Heart right ventricle (tissue), 16 donors: ENCODE results near the gene SMIM38. TPM values are rescaled to one million over a fixed set of nuclear protein-coding genes. Genes with fewer than 3 reads are reported as not detected.

Source experiments
- ATAC-seq, 8 donors: fragments of 200-7000 bp; cut with Tn5 transposase; one replicate each; pipeline ENCODE4 v1.9.1; 2020; ENCODE audit warnings: mild to moderate bottlenecking in 8 of 8, moderate library complexity in 8 of 8, moderate number of reproducible peaks in 1 of 8
- DNase-seq, 2 donors: peaks; one replicate each; pipeline ENCODE4 v3.0.0-alpha.2; 2020
- H3K27ac ChIP-seq, 10 donors: fragments of 200-600 bp; sonication (generic) in 2 of 10; one replicate each; pipeline versions ENCODE4 v1.5.0 to v1.8.0; 2020 to 2022; ENCODE audit warnings: mild to moderate bottlenecking in 3 of 10
- H3K27me3 ChIP-seq, 7 donors: fragments of 200-600 bp; one replicate each; pipeline ENCODE4 v1.8.0; 2021 to 2022; ENCODE audit warnings: mild to moderate bottlenecking in 2 of 7
- H3K36me3 ChIP-seq, 9 donors: fragments of 200-600 bp; sonication (generic) in 1 of 9; one replicate each; pipeline versions ENCODE4 v1.5.0 to v1.8.0; 2020 to 2022; ENCODE audit warnings: mild to moderate bottlenecking in 2 of 9
- H3K4me1 ChIP-seq, 9 donors: fragments of 200-600 bp; sonication (generic) in 1 of 9; one replicate each; pipeline versions ENCODE4 v1.5.0 to v1.8.0; 2020 to 2022; ENCODE audit warnings: mild to moderate bottlenecking in 4 of 9
- H3K4me3 ChIP-seq, 10 donors: fragments of 200-600 bp; sonication (generic) in 2 of 10; one replicate each; pipeline versions ENCODE4 v1.5.0 to v1.8.0; 2020 to 2022; ENCODE audit warnings: mild to moderate bottlenecking in 7 of 10, moderate library complexity in 2 of 10
- H3K9me3 ChIP-seq, 11 donors: fragments of 200-600 bp in 10 of 11; sonication (generic) in 2 of 11; one replicate each; pipeline versions ENCODE4 v1.5.0 to v1.8.0; 2013 to 2022; ENCODE audit warnings: mild to moderate bottlenecking in 2 of 11, control low read depth in 1 of 11, moderate library complexity in 1 of 11
- WGBS, 2 donors: extraction: QIAGEN DNeasy Blood & Tissue Kit; methylation state at CpG; one replicate each; pipeline ENCODE4 v1.1.7; 2013; ENCODE audit warnings: inconsistent platforms in 1 of 2; 5-methylcytosine and 5-hydroxymethylcytosine counted together
- intact Hi-C, 10 donors: fragments of 100-400 bp; cut with DNase I; formaldehyde crosslinking; loops; one replicate each; pipeline versions ENCODE4 v1.11.1 to v1.14.2; 2022
- polyA plus RNA-seq, 2 donors: library from polyadenylated mRNA; stranded (reverse); fragments of 200-250 nt; gene quantifications; one replicate each; pipeline ENCODE4 v1.2.3, GENCODE V29; 2013
- total RNA-seq, 10 donors: library from RNA; stranded (reverse); fragmentation: NEBNext Ultra II Directional in 3 of 10; extraction: Animal tissue kit (Norgen Biotek cat#: 25700) in 3 of 10; gene quantifications; one replicate each; pipeline versions ENCODE4 v1.2.1 to v1.2.4, GENCODE V29; 2021 to 2023
- TF ChIP-seq, protein P1 (sequence below), 9 donors: fragments of 200-600 bp; sonication (generic) in 2 of 9; IDR thresholded peaks; one replicate each; pipeline versions ENCODE4 v1.5.0 to v1.8.0; 2021 to 2022; ENCODE audit warnings: antibody characterized with exemption in 9 of 9, mild to moderate bottlenecking in 5 of 9, moderate library complexity in 1 of 9
- donor health status: Arrhythmogenic right ventricular cardiomyopathy.
- donor health status: ischemic (EF 13 %, LVEDD 7.1; RV severe dilation, severe dysfunction).
- donor health status: healthy with polysubstance abuse.
- donor health status: DM: no; HTN: yes; CAD: no.
- donor health status: DM: no; HTN: no; CAD: no.
- donor health status: ischemic (EF 25% LVEDD 6.9; RV normal size, moderate dysfunction).
- donor health status: ischemic (EF 25% LVEDD 5.7; RV mildly dilated, moderate dysfunction).
- donor health status: healthy.
- donor health status: DM: yes; HTN: yes; CAD: no.
- donor health status: Ischemic cardiomyopathy.
- donor health status: ischemic (EF 35%, LVEDD 5.7; RV mildly dilated, moderate dysfunction).
- donor health status: nonischemic (EF 11% LVEDD 7.7; RV severe dilation, severe dysfunction).
- donor health status: DM: yes; HTN: yes; CAD: no.
- donor health status: PGD.
- donor health status: ischemic (EF 29% LVEDD 5.4; RV normal size, mild dysfunction).
- donor health status: nonischemic (EF 23%, LVEDD 6.1; RV moderate dilation, normal function).

SMIM38 gene
- total and polyA plus RNA-seq, 12 donors, result 0.07 to 0.56 (median 0.18) TPM; not detected in 1

DNA sequence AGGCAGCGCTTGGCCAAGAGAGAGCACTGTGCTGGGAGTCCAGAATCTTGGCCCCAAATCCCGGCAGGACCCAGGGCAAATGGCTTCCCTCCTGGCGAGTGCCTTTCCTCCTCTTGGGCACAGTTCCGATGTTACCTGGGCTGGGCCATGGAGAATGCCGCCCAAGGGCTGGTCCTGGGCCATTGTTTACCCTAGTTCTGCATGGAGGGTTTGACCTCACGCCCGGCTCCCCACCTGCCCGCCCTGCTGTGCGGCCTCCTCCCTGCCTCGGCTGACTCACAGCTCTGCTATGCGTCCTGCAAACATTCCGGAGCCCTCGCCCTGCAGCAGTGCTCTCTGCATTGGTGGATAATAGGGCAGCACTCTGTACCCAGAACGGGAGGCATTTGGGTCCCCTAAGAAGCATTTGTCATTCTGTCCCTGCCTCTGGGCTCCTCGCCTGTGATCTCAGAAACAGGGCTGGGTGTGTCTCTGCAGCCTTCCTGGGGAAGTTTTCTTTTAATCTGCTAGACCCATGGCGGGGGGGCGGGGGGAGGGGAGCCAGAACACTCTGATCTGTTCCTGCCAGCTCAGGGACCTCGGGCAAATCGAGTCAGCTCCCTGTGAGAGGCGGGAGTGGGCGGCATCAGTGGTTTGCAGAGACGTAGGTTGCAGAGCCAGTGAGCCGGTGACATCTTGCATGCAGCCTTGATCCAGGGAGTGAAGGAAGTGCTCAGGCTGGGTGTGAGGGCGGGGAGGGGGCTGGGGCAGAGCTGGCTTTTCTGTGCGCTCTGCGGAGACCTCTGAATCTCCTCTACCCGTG lies 32.9 kb upstream of the SMIM38 start:
- ATAC-seq, result peak; percentile 72 to 93 (median 90)
- peak overlapping the region in 9 of 10 donors; percentile 11 to 85 (median 71) for H3K27ac ChIP-seq
- peaks cover 12 to 35% (median 22%) of the 10 kb centered on the region in 9 donors for H3K4me1 ChIP-seq
- peak overlapping the region in 3 of 10 donors; percentile 10 to 24 (median 18) for H3K4me3 ChIP-seq
- DNase-seq, result peak; percentile 66 to 71
- intact Hi-C loops, result loop anchor here in 5 of 10 donors (5.0 to 10.0 kb wide), 3 partner anchors 132 to 519 kb away; partner anchors contain the start of genes CCND1 (in 3 of the 5) and MYEOV (in 2 of the 5)
- TF ChIP-seq, protein P1, sequence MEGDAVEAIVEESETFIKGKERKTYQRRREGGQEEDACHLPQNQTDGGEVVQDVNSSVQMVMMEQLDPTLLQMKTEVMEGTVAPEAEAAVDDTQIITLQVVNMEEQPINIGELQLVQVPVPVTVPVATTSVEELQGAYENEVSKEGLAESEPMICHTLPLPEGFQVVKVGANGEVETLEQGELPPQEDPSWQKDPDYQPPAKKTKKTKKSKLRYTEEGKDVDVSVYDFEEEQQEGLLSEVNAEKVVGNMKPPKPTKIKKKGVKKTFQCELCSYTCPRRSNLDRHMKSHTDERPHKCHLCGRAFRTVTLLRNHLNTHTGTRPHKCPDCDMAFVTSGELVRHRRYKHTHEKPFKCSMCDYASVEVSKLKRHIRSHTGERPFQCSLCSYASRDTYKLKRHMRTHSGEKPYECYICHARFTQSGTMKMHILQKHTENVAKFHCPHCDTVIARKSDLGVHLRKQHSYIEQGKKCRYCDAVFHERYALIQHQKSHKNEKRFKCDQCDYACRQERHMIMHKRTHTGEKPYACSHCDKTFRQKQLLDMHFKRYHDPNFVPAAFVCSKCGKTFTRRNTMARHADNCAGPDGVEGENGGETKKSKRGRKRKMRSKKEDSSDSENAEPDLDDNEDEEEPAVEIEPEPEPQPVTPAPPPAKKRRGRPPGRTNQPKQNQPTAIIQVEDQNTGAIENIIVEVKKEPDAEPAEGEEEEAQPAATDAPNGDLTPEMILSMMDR (IDR thresholded peaks at IDR 0.05), result no peak
- peaks cover 0 to 11% (median 0%) of the 10 kb centered on the region in 11 donors for H3K9me3 ChIP-seq
- WGBS, 2 donors, result 21 to 28% methylated on average over 27 of the region's 27 CpGs
- no peaks in the 10 kb centered on the region for H3K36me3 ChIP-seq
- H3K27me3 ChIP-seq, result no peaks in the 10 kb centered on the region

DNA sequence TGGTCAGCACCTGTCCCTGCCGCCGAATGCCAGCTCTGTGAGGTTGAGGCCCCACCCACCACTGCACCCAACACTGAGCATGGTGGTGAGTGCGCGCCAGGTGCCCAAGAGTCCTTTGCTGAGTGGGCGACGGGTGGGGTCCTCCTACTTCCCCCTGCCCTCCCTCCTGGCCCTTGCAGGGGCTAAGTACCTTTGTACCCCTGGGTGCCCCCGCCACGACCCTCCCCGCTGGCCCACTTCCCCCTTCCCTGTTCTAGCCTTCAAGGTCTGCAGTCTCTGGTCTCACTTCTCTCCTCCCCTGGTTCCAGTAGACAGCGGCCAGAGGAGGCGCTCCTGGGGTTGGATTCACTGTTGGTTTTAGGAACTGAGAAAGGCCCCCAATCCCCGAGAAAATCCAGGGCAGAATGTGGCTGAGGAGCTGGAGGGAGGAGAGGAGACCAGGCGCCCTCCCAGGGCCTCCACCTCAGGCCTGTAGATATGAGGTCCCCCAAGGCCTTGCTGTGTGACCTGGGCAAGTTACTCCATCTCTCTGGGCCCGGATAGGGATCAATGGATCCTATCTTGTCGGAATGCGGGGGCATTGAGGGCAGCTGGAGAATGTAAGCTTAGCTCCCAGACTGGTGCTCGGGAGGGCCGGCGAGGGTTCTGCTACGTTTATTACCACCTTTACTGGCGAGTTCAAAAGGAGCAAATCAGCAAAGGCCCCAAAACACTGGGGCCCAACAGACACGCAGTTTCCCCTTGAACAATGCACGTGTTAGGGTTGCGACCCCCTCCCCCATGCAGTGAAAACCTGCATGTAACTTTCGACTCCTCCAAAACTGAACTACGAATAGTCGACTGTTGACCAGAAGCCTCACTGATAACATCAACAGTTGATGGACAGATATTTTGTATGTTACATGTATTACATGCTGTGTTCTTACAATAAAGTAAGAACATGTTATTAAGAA lies 31.9 kb upstream of the SMIM38 start:
- WGBS, 2 donors, result 87% methylated on average over 27 of the region's 27 CpGs
- H3K4me3 ChIP-seq, result no peak overlapping the region
- TF ChIP-seq, protein P1 (IDR thresholded peaks at IDR 0.05), result no peak
- peak overlapping the region in 8 of 10 donors; percentile 11 to 85 (median 68) for H3K27ac ChIP-seq
- H3K9me3 ChIP-seq, result peaks cover 0 to 20% (median under 1%) of the 10 kb centered on the region in 11 donors
- no peaks in the 10 kb centered on the region for H3K36me3 ChIP-seq
- peaks cover 12 to 35% (median 22%) of the 10 kb centered on the region in 9 donors for H3K4me1 ChIP-seq
- DNase-seq (no peak), ATAC-seq (peak in 1 of 8 donors; percentile 24)
- H3K27me3 ChIP-seq, result no peaks in the 10 kb centered on the region
- intact Hi-C loops, result loop anchor here in 5 of 10 donors (5.0 to 10.0 kb wide), 3 partner anchors 131 to 518 kb away; partner anchors contain the start of genes CCND1 (in 3 of the 5) and MYEOV (in 2 of the 5)

DNA sequence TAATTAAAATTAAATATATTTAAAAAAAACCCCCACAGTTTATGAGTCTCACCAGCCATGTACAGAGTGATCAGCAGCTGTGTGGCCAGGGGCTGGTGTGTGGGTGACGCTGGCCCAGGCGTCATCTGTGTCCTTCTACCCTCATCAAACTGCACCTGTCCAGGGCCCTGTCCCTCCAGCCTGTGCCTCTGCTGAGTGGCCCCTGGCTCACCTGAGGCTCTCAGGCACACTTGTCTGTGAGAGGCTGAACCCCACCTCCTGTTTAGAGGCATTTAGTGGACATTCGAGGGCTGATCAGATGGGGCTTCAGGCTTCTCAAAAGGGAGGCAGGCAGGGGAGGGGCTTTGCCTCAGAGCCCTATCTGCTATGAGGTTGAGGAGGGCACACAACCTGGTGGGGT lies 29.9 kb upstream of the SMIM38 start:
- no peak for DNase-seq
- 93 to 98% methylated on average over 3 of the region's 3 CpGs for WGBS, 2 donors
- intact Hi-C loops, result loop anchor here in 4 of 10 donors (2.0 to 10.0 kb wide), 3 partner anchors 71 to 169 kb away; partner anchors contain the start of gene MYEOV (in 2 of the 4)

More for the DNA sequence above, 29.9 kb upstream of the SMIM38 start:
- Histone ChIP-seq H3K27ac (no peak overlapping the region), H3K36me3 (no peaks in the 10 kb centered on the region), H3K9me3 (peaks cover 0 to 17% (median 4%) of the 10 kb centered on the region in 11 donors), H3K4me3 (no peak overlapping the region), H3K4me1 (peaks cover 13 to 42% (median 26%) of the 10 kb centered on the region in 9 donors), H3K27me3 (no peaks in the 10 kb centered on the region)
- TF ChIP-seq, protein P1 (IDR thresholded peaks at IDR 0.05), result no peak
- no peak for ATAC-seq
